Epithelial cell of esophagus (primary cell): ENCODE results near the gene CRYGB.
"Not testable (repeated sequence)": the region's sequence is repeated elsewhere in the genome, so short reads cannot be mapped to it uniquely, and the experiment has no call there.

Experiments
- DNase-seq: peaks from one replicate; pipeline ENCODE4 v3.0.0; 2010; ENCODE audit warnings: low read depth
- H3K4me3 ChIP-seq: 2 replicates; pipeline ENCODE4 v1.5.1; 2011; ENCODE audit warnings: mild to moderate bottlenecking, low read length, control low read depth
- TF ChIP-seq, protein P1 (sequence below): IDR thresholded peaks from 2 replicates; pipeline ENCODE4 v1.5.1; 2011; ENCODE audit warnings: low read depth, mild to moderate bottlenecking, low read length, control low read depth, inconsistent platforms; ENCODE audit not compliant: insufficient read depth; ENCODE audit errors: missing control alignments

The CRYGB gene

DNA sequence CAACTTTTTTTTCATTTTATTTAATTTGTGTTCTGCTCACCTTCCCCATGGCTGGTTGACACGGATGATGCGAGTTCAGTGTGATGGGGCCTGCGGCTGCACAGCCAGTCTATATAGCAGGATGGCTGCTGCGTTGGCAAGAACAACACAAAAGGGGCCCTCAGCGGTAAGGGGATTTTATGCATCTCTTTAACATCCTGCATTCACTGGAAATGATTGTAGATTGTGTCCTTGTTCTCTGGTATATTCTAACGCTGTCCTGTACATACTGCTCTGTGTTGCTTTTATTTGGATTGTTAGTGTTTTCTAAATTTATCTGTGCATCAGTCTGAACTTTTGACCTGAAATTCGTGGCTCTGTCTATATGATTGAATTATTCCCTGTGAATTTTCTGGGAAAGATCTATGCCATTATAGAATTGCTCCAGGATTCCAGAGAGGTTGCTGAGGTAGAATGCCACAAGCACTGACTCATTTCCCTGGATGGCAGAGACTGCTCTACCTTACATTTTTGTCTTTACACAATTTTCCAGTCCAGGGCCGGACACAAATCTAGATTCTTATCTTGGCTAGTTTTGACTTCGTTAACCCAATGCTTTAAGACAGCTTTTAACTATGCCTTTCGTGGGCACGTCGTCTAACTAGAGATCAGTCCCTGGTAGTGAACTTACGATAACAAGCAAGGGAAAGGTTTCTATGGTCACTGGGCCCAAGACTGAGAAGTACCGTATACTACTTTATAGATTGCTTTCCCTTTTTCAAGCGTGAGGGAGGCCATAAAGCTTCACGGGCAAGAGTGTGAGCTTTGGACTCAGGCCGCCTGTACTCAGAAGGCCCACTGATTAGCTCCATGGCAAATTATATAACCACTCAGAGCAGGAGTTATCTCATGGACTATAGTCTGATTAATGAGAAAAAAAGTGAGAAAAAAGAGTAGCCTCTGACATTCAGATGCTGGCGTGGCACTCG is 15.9 kb downstream of the CRYGB start, which contains the start of gene CRYGC:
Gene CRYGC (minus strand): TSS at position 85 of the 968 bp plus-strand sequence. CDS start 36 bp downstream, at position 49.
- peak; percentile 37 for DNase-seq
- no peak within 1 kb of the TSS for H3K4me3 ChIP-seq
- TF ChIP-seq, protein P1, sequence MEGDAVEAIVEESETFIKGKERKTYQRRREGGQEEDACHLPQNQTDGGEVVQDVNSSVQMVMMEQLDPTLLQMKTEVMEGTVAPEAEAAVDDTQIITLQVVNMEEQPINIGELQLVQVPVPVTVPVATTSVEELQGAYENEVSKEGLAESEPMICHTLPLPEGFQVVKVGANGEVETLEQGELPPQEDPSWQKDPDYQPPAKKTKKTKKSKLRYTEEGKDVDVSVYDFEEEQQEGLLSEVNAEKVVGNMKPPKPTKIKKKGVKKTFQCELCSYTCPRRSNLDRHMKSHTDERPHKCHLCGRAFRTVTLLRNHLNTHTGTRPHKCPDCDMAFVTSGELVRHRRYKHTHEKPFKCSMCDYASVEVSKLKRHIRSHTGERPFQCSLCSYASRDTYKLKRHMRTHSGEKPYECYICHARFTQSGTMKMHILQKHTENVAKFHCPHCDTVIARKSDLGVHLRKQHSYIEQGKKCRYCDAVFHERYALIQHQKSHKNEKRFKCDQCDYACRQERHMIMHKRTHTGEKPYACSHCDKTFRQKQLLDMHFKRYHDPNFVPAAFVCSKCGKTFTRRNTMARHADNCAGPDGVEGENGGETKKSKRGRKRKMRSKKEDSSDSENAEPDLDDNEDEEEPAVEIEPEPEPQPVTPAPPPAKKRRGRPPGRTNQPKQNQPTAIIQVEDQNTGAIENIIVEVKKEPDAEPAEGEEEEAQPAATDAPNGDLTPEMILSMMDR, result no peak

DNA sequence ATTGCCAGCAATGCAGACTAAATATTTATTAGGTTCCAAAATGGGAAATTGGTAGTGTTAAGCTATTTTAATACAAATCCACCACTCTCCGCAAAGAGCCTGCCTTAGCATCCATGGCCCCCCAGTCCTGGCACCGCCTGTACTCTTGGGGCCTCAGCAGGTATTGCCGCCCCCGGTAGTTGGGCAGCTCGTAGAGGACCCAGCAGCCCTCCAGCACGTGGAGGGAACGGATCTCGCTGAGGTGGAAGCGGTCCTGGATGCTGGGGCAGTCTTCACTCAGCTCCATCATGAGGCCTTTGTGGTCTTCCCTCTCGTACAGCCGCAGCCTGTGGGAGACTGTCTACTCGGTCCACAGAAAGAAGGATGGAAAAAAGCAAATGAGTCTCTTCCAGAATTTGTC is 17.8 kb downstream of the CRYGB start:
- DNase-seq, result no peak
- no peak overlapping the region for H3K4me3 ChIP-seq
- TF ChIP-seq, protein P1, result no peak

DNA sequence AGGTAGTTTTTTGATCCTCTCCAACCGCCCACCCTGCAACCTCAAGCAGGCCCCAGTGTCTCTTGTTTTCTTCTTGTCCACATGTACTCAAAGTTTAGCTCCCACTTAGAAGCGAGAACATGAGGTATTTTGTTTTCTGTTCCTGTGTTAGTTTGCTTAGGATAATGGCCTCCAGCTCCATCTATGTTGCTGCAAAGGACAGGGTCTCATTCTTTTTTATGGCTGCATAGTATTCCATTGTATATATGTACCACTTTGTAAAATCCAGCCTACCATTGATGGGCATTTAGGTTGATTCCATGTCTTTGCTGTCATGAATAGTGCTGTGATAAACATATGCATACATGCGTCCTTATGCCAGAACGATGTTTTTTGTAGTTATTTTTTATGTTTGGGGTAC is 18.9 kb downstream of the CRYGB start:
- DNase-seq, result no peak
- no peak overlapping the region for H3K4me3 ChIP-seq
- TF ChIP-seq, protein P1, result no peak

DNA sequence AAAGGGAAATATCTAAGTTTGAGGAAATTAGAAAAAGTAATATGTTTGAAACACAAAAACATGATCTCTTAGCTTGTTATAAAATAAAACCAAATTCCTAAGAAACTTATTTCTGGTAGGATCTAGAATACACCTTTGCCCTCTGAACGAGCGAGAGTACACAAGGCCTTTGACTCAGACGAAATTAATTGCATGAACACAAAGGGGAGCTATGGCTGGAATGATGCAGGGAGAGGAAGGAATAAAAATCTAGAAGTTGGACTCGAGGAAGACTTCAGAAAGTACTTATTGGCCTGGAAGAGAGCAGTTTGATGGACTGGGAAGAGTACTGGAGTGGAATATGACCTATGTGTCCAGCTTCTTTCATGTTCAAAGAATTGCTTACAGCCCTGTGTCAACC is 20.7 kb downstream of the CRYGB start:
- TF ChIP-seq, protein P1, result no peak
- no peak overlapping the region for H3K4me3 ChIP-seq
- DNase-seq, result no peak

DNA sequence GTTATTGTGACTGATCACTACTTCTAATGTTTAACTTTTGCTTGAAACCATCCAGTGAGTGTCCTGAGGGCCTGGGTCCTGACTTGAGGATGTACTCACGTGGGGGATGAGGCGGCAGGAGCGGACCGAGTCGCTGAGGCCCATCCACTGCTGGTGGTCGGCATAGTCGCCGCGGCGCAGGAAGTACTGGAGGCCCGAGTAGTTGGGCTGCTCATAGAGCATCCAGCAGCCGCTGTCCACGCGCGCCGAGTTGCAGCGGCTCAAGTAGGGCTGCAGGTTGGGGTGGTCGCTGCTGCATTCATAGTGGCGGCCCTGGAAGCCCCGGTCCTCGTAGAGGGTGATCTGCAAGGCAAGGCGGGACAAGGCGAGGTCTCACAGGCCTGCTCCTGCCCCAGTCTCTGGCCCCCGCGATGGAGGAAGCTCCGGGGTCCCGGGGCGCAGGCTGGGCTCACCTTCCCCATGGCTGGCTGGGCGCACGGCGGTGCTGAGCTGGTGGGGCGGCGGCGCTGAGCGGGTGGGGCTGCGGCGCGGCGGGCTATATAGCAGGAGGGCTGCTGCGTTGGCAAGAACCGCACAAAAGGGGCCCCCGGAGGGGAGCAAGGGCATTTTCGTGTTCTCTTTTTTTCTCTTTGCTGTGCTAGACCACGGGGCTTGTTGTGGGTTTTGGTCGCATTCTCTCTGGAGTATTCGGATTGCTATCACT is 21.8 kb downstream of the CRYGB start, which contains the start of gene CRYGD:
Gene CRYGD (minus strand): TSS at position 512 of the 703 bp plus-strand sequence. CDS start 51 bp downstream, at position 461.
- H3K4me3 ChIP-seq, DNase-seq: not testable (repeated sequence)

DNA sequence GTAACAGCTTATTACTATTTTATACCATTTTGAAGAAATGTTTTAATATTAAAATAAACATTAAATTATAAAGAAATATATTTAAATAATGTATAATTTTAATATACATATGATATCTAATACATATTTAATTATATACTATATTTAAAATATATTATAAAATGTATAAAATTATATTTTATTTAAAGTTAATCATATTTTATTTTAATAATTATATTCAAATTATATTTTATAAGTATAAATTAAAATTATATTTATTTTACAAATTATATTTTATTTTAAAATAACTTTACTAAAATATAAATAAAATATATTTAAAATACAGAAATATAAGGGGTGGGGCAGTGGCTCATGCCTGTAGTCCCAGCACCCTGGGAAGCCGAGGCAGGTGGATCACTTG is 23.7 kb downstream of the CRYGB start:
- no peak overlapping the region for H3K4me3 ChIP-seq
- DNase-seq, result no peak
- TF ChIP-seq, protein P1, result no peak

DNA sequence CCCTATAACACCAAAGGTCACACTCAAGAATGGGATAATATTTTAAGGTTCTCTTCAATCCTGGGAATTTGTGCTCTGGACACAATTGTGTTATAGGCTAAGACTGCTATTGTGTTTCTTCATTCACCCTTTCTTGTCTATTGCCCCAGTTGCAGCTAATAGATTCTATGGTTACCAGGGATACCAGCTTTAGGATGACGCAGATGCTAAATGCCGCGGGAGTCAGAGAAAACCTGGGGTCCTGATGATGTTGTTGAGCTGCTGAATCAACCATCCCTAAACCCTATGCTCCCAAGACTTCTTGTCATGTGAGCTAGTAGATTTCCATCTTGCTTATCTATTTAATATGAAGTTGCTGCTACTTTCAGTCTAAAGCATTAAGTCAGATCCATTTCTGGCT is 27.0 kb downstream of the CRYGB start:
- TF ChIP-seq, protein P1, result no peak
- no peak overlapping the region for H3K4me3 ChIP-seq
- no peak for DNase-seq

DNA sequence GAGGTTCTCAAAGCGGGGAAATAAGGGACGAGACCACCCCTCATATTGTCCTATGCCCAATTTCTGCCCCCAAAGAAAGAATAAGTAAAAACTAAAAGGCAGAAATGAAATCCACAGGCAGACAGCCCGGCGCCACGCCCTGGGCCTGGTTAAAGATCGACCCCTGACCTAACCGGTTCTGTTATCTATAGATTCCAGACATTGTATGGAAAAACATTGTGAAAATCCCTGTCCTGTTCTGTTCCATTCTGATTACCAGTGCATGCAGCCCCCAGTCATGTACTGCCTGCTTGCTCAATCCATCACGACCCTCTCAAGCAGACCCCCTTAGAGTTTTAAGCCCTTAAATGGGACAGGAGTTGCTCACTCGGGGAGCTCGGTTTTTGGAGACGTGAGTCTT is 28.6 kb downstream of the CRYGB start:
- H3K4me3 ChIP-seq, DNase-seq: not testable (repeated sequence)
